Panc1 (cell line): ENCODE data around the gene RANGAP1. TPM values are rescaled to one million over a fixed set of nuclear protein-coding genes. Genes with fewer than 3 reads are reported as not detected.

ENCODE experiments used
- ATAC-seq: fragments of 200-7000 bp; cut with Tn5 transposase; 2 replicates; pipeline ENCODE4 v1.9.1; 2020; ENCODE audit warnings: mild to moderate bottlenecking, moderate library complexity
- BruUV-seq: library from RNA; stranded (reverse); fragments of 400-500 nt; replicated peaks from 2 replicates; lab custom pipeline; 2021; lab: Mats Ljungman, UMichigan
- CTCF ChIA-PET: fragments of 300-600 bp; sonication (Branson Sonifier 250); formaldehyde crosslinking; loops from one replicate; lab custom pipeline; 2022; ENCODE audit warnings: antibody characterized with exemption; lab: Charles Lee
- POLR2A ChIA-PET: fragments of 300-600 bp; sonication (Branson Sonifier 250); formaldehyde crosslinking; loops from one replicate; lab custom pipeline; 2022; ENCODE audit warnings: antibody characterized with exemption; lab: Charles Lee
- DNase-seq: peaks from one replicate; pipeline ENCODE4 v3.0.0-alpha.2; 2010; ENCODE audit warnings: low read depth, low spot score
- H3K27ac ChIP-seq: 2 replicates; pipeline ENCODE4 v1.5.1; 2011; ENCODE audit warnings: mild to moderate bottlenecking, low read length, inconsistent platforms
- H3K27me3 ChIP-seq: fragments of 200-500 bp; sonication (Bioruptor generic); 2 replicates; pipeline ENCODE4 v1.6.0; 2014; ENCODE audit warnings: low read length, inconsistent platforms; ENCODE audit not compliant: control insufficient read depth, insufficient read depth
- H3K36me3 ChIP-seq: fragments of 200-500 bp; sonication (Bioruptor generic); 2 replicates; pipeline ENCODE4 v1.5.1; 2014; ENCODE audit warnings: inconsistent platforms, mild to moderate bottlenecking, low read length, moderate library complexity; ENCODE audit not compliant: control insufficient read depth, insufficient read depth
- H3K4me1 ChIP-seq: 2 replicates; pipeline ENCODE4 v1.5.1; 2011; ENCODE audit warnings: inconsistent platforms, mild to moderate bottlenecking, low read length, moderate library complexity; ENCODE audit not compliant: control insufficient read depth, insufficient read depth
- H3K4me3 ChIP-seq, 2 experiments: 2 replicates each; pipeline ENCODE4 v1.5.1; 2011 to 2012; ENCODE audit warnings: low read depth in 2 of 2, low read length in 2 of 2, mild to moderate bottlenecking in 2 of 2, inconsistent platforms in 1 of 2, moderate library complexity in 1 of 2
- H3K9me3 ChIP-seq: fragments of 200-500 bp; sonication (Bioruptor generic); 2 replicates; pipeline ENCODE4 v1.5.1; 2014; ENCODE audit warnings: low read depth, mild to moderate bottlenecking, inconsistent platforms, low read length, moderate library complexity; ENCODE audit not compliant: control insufficient read depth, insufficient read depth
- CTCF ChIP-seq: fragments of 450-650 bp; IDR thresholded peaks from 2 replicates; pipeline ENCODE4 v1.5.1; 2017; ENCODE audit warnings: mild to moderate bottlenecking
- POLR2AphosphoS5 ChIP-seq: IDR thresholded peaks from 2 replicates; pipeline ENCODE4 v1.6.1; 2012; ENCODE audit warnings: mild to moderate bottlenecking, low read depth, low read length, moderate library complexity
- REST ChIP-seq, 2 experiments: IDR thresholded peaks; 2 replicates each; pipeline ENCODE4 v1.6.1; 2011 to 2012; ENCODE audit warnings: low read depth in 2 of 2, control low read depth in 1 of 2, low read length in 1 of 2, mild to moderate bottlenecking in 1 of 2, moderate library complexity in 1 of 2; ENCODE audit not compliant: insufficient read depth in 1 of 2
- SIN3A ChIP-seq: IDR thresholded peaks from 2 replicates; pipeline ENCODE4 v1.6.1; 2012; ENCODE audit warnings: low read depth, mild to moderate bottlenecking, low read length, moderate library complexity, borderline replicate concordance; ENCODE audit not compliant: insufficient read depth
- TCF7L2 ChIP-seq: IDR thresholded peaks from 2 replicates; pipeline ENCODE4 v1.6.1; 2011; ENCODE audit warnings: mild to moderate bottlenecking, low read depth, low read length, inconsistent platforms
- in situ Hi-C: cut with HindIII; loops from 2 replicates; pipeline ENCODE4 v1.10.0; 2016; ENCODE audit warnings: low sequenced_read_pairs, low pct_unique_long_range_greater_than_20kb
- intact Hi-C: fragments of 100-400 bp; cut with micrococcal nuclease; formaldehyde crosslinking; loops from one replicate; pipeline ENCODE4 v1.10.0; 2022; ENCODE audit not compliant: unreplicated experiment
- total RNA-seq: library from RNA; stranded (reverse); gene quantifications from one replicate; pipeline ENCODE4 v1.2.1, GENCODE V29; 2021; ENCODE audit not compliant: unreplicated experiment

Gene RANGAP1
- total RNA-seq, 1 experiment from 2014 or later: 140 TPM

GRCh38 chr22:41248758-41249157 lies 37.2 kb downstream of the RANGAP1 start:
- intact Hi-C loops (no loop called here), in situ Hi-C loops (no loop called here)
- no peak for DNase-seq
- no peak for ATAC-seq
- Histone ChIP-seq H3K27me3 (no peaks in the 10 kb centered on the region), H3K4me1 (no peaks in the 10 kb centered on the region), H3K27ac (no peak overlapping the region), H3K9me3 (no peaks in the 10 kb centered on the region), H3K36me3 (peaks cover 8% of the 10 kb centered on the region), H3K4me3 (no peak overlapping the region)
- TF ChIP-seq CTCF (no peak), POLR2AphosphoS5 (no peak), SIN3A (no peak), TCF7L2 (no peak), REST (IDR thresholded peaks at IDR 0.05; ENCODE audit: insufficient read depth in 1 of 2, low read depth in 2 of 2, low read length in 1 of 2) (no peak)
- CTCF ChIA-PET: no interaction called here
- BruUV-seq: no TSS peak
- POLR2A ChIA-PET: no interaction called here

GRCh38 chr22:41248314-41248713 lies 37.7 kb downstream of the RANGAP1 start:
- in situ Hi-C loops: no loop called here
- CTCF ChIA-PET: no interaction called here
- no TSS peak for BruUV-seq

More at GRCh38 chr22:41248314-41248713, 37.7 kb downstream of the RANGAP1 start:
- Histone ChIP-seq H3K4me3 (no peak overlapping the region), H3K9me3 (no peaks in the 10 kb centered on the region), H3K27ac (no peak overlapping the region), H3K36me3 (peaks cover 8% of the 10 kb centered on the region), H3K27me3 (no peaks in the 10 kb centered on the region), H3K4me1 (no peaks in the 10 kb centered on the region)
- no peak for ATAC-seq
- TF ChIP-seq TCF7L2 (no peak), REST (IDR thresholded peaks at IDR 0.05; ENCODE audit: insufficient read depth in 1 of 2, low read depth in 2 of 2, low read length in 1 of 2) (no peak), SIN3A (no peak), POLR2AphosphoS5 (no peak)
- no peak for DNase-seq
- intact Hi-C loops: no loop called here
- POLR2A ChIA-PET: no interaction called here
